WTC11 (cell line): ENCODE measurements around the gene S1PR5. TPM values are rescaled to one million over a fixed set of nuclear protein-coding genes. Genes with fewer than 3 reads are reported as not detected.

Source experiments
- CREB1 ChIP-seq: sonication (generic); formaldehyde crosslinking; IDR thresholded peaks from 2 replicates; pipeline ENCODE4 v1.8.0; 2023; ENCODE audit warnings: mild to moderate bottlenecking, missing genetic modification reagents
- HMGA2 ChIP-seq: fragments of 250-450 bp; sonication (Bioruptor Pico); IDR thresholded peaks from 2 replicates; pipeline ENCODE4 v1.4.0; 2021; ENCODE audit warnings: mild to moderate bottlenecking, moderate library complexity
- JUN ChIP-seq: sonication (generic); formaldehyde crosslinking; IDR thresholded peaks from 2 replicates; pipeline ENCODE4 v1.8.0; 2023; ENCODE audit warnings: mild to moderate bottlenecking, missing genetic modification reagents
- RELA ChIP-seq: sonication (generic); formaldehyde crosslinking; IDR thresholded peaks from 2 replicates; pipeline ENCODE4 v1.8.1; 2022; ENCODE audit warnings: missing genetic modification reagents, mild to moderate bottlenecking, borderline replicate concordance
- TEAD1 ChIP-seq: sonication (generic); formaldehyde crosslinking; IDR thresholded peaks from 2 replicates; pipeline ENCODE4 v1.8.0; 2022; ENCODE audit warnings: mild to moderate bottlenecking, missing genetic modification reagents
- ZMAT4 ChIP-seq: fragments of 250-450 bp; sonication (Bioruptor Pico); IDR thresholded peaks from 2 replicates; pipeline ENCODE4 v1.9.0; 2021; ENCODE audit warnings: mild to moderate bottlenecking
- ZNF219 ChIP-seq: sonication (generic); formaldehyde crosslinking; IDR thresholded peaks from 2 replicates; pipeline ENCODE4 v1.8.0; 2023; ENCODE audit warnings: missing genetic modification reagents, mild to moderate bottlenecking, borderline replicate concordance
- total RNA-seq: library from RNA; stranded (reverse); gene quantifications from 3 replicates; pipeline ENCODE4 v1.2.3, GENCODE V29; 2021
- TF ChIP-seq, protein P1 (sequence below): sonication (generic); formaldehyde crosslinking; IDR thresholded peaks from 2 replicates; pipeline ENCODE4 v1.8.1; 2023; ENCODE audit warnings: mild to moderate bottlenecking, missing genetic modification reagents, borderline replicate concordance
- TF ChIP-seq, protein P2 (sequence below): fragments of 250-450 bp; sonication (Bioruptor Pico); conservative IDR thresholded peaks from 2 replicates; pipeline ENCODE4 v1.9.0; 2021; ENCODE audit warnings: mild to moderate bottlenecking
- TF ChIP-seq, protein P3 (sequence below): sonication (generic); formaldehyde crosslinking; IDR thresholded peaks from 2 replicates; pipeline ENCODE4 v1.8.1; 2023; ENCODE audit warnings: mild to moderate bottlenecking, moderate library complexity, missing genetic modification reagents
- TF ChIP-seq, protein P4 (sequence below): fragments of 250-450 bp; sonication (Bioruptor Pico); IDR thresholded peaks from 2 replicates; pipeline ENCODE4 v2.1.2; 2022; ENCODE audit warnings: mild to moderate bottlenecking, moderate library complexity
- TF ChIP-seq, protein P5 (sequence below): sonication (generic); formaldehyde crosslinking; IDR thresholded peaks from 2 replicates; pipeline ENCODE4 v1.8.1; 2023; ENCODE audit warnings: mild to moderate bottlenecking, missing genetic modification reagents, moderate library complexity
- TF ChIP-seq, protein P6 (sequence below): sonication (generic); formaldehyde crosslinking; IDR thresholded peaks from 2 replicates; pipeline ENCODE4 v1.8.0; 2022; ENCODE audit warnings: missing genetic modification reagents

The S1PR5 gene
- total RNA-seq, 1 experiment from 2014 or later, result 5.4 TPM

DNA sequence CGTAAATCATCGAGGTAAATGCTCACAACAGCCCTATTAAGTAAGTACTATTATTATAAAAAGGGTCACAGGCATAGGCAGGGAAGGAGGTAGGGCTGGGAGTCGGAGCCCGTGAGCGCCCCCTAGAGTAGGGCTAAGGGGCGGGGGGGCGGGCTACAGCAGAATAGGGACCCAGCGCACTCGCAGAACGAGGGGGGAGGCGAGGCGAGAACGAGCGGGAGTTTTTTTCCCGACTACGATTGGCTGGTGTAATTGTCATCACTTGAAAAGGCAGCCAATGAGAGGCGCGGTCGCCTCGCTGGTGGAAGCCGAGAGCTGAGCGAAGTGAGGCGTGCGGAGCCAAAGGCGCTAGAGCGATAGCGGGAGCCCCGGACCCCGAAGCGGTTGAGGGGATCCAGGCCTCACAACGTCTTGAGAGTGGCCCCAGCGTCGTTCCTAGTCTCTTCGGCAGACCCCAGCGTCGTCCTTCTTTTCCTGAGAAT is 38.3 kb downstream of the S1PR5 start (continued):
- TF ChIP-seq, protein P1, sequence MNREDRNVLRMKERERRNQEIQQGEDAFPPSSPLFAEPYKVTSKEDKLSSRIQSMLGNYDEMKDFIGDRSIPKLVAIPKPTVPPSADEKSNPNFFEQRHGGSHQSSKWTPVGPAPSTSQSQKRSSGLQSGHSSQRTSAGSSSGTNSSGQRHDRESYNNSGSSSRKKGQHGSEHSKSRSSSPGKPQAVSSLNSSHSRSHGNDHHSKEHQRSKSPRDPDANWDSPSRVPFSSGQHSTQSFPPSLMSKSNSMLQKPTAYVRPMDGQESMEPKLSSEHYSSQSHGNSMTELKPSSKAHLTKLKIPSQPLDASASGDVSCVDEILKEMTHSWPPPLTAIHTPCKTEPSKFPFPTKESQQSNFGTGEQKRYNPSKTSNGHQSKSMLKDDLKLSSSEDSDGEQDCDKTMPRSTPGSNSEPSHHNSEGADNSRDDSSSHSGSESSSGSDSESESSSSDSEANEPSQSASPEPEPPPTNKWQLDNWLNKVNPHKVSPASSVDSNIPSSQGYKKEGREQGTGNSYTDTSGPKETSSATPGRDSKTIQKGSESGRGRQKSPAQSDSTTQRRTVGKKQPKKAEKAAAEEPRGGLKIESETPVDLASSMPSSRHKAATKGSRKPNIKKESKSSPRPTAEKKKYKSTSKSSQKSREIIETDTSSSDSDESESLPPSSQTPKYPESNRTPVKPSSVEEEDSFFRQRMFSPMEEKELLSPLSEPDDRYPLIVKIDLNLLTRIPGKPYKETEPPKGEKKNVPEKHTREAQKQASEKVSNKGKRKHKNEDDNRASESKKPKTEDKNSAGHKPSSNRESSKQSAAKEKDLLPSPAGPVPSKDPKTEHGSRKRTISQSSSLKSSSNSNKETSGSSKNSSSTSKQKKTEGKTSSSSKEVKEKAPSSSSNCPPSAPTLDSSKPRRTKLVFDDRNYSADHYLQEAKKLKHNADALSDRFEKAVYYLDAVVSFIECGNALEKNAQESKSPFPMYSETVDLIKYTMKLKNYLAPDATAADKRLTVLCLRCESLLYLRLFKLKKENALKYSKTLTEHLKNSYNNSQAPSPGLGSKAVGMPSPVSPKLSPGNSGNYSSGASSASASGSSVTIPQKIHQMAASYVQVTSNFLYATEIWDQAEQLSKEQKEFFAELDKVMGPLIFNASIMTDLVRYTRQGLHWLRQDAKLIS (CRISPR knock-in tag), result no peak
- TF ChIP-seq JUN (CRISPR knock-in tag), result 0 out of 2 replicates have a peak, but pooled peaks have one; percentile 35
- 0 out of 2 replicates have a peak, but pooled peaks have one; percentile 35 for TF ChIP-seq CREB1
- TF ChIP-seq, protein P2, sequence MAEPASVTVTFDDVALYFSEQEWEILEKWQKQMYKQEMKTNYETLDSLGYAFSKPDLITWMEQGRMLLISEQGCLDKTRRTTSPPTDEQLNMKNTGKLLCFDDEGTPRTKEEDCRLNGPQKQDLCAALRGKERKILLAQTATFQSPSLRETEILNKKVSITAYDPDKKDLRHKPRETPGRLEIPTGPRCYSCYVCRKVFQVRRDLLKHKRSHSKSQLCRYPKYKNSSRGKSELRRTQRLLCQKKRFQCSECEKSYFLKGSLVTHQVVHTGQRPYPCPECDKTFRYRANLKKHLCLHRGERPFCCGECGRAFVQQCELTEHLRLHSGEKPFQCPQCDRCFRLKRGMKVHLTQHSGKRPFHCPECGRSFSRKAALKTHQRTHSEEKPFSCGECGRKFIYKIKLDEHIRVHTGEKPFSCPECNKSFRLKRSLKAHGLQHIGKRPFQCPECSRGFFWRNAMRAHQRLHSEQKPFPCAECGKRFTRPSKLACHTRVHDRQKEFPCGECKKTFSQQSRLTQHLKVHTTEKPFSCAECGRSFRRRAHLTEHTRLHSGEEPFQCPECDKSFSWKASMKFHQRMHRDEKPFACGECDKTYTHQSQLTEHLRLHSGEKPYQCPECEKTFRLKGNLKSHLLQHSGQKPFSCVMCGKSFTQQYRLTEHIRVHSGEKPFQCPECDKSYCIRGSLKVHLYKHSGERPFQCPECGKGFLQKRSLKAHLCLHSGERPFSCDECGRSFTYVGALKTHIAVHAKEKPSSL (CRISPR knock-in tag), result no peak
- peak; percentile 65; the same call in 1 of the 2 replicates for TF ChIP-seq RELA (CRISPR knock-in tag)
- TF ChIP-seq TEAD1 (CRISPR knock-in tag), result peak; percentile 87; the same call in 1 of the 2 replicates
- TF ChIP-seq, protein P3, sequence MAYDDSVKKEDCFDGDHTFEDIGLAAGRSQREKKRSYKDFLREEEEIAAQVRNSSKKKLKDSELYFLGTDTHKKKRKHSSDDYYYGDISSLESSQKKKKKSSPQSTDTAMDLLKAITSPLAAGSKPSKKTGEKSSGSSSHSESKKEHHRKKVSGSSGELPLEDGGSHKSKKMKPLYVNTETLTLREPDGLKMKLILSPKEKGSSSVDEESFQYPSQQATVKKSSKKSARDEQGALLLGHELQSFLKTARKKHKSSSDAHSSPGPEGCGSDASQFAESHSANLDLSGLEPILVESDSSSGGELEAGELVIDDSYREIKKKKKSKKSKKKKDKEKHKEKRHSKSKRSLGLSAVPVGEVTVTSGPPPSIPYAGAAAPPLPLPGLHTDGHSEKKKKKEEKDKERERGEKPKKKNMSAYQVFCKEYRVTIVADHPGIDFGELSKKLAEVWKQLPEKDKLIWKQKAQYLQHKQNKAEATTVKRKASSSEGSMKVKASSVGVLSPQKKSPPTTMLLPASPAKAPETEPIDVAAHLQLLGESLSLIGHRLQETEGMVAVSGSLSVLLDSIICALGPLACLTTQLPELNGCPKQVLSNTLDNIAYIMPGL (CRISPR knock-in tag), result 0 out of 2 replicates have a peak, but pooled peaks have one; percentile 30
- TF ChIP-seq, protein P4, sequence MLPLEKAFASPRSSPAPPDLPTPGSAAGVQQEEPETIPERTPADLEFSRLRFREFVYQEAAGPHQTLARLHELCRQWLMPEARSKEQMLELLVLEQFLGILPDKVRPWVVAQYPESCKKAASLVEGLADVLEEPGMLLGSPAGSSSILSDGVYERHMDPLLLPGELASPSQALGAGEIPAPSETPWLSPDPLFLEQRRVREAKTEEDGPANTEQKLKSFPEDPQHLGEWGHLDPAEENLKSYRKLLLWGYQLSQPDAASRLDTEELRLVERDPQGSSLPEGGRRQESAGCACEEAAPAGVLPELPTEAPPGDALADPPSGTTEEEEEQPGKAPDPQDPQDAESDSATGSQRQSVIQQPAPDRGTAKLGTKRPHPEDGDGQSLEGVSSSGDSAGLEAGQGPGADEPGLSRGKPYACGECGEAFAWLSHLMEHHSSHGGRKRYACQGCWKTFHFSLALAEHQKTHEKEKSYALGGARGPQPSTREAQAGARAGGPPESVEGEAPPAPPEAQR (CRISPR knock-in tag), result no peak
- TF ChIP-seq, protein P5, sequence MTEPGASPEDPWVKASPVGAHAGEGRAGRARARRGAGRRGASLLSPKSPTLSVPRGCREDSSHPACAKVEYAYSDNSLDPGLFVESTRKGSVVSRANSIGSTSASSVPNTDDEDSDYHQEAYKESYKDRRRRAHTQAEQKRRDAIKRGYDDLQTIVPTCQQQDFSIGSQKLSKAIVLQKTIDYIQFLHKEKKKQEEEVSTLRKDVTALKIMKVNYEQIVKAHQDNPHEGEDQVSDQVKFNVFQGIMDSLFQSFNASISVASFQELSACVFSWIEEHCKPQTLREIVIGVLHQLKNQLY (CRISPR knock-in tag), result no peak
- TF ChIP-seq ZMAT4 (CRISPR knock-in tag), result no peak
- no peak for TF ChIP-seq HMGA2
- no peak for TF ChIP-seq ZNF219 (CRISPR knock-in tag)
- TF ChIP-seq, protein P6, sequence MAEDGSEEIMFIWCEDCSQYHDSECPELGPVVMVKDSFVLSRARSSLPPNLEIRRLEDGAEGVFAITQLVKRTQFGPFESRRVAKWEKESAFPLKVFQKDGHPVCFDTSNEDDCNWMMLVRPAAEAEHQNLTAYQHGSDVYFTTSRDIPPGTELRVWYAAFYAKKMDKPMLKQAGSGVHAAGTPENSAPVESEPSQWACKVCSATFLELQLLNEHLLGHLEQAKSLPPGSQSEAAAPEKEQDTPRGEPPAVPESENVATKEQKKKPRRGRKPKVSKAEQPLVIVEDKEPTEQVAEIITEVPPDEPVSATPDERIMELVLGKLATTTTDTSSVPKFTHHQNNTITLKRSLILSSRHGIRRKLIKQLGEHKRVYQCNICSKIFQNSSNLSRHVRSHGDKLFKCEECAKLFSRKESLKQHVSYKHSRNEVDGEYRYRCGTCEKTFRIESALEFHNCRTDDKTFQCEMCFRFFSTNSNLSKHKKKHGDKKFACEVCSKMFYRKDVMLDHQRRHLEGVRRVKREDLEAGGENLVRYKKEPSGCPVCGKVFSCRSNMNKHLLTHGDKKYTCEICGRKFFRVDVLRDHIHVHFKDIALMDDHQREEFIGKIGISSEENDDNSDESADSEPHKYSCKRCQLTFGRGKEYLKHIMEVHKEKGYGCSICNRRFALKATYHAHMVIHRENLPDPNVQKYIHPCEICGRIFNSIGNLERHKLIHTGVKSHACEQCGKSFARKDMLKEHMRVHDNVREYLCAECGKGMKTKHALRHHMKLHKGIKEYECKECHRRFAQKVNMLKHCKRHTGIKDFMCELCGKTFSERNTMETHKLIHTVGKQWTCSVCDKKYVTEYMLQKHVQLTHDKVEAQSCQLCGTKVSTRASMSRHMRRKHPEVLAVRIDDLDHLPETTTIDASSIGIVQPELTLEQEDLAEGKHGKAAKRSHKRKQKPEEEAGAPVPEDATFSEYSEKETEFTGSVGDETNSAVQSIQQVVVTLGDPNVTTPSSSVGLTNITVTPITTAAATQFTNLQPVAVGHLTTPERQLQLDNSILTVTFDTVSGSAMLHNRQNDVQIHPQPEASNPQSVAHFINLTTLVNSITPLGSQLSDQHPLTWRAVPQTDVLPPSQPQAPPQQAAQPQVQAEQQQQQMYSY, result no peak
